CD14-positive monocyte (primary cell): ENCODE data around the gene ALOX12B. TPM values are rescaled to one million over a fixed set of nuclear protein-coding genes. Genes with fewer than 3 reads are reported as not detected.
A peak's percentile ranks its signal among the peaks of the same experiment; 100 is the strongest.

Experiments used
- DNase-seq, 3 donors: peaks; one replicate each; pipeline ENCODE4 v3.0.0-alpha.2; 2011 to 2022
- H2AFZ ChIP-seq: 2 replicates; pipeline ENCODE4 v1.6.0; 2012; ENCODE audit warnings: mild to moderate bottlenecking, low read depth, low read length, inconsistent platforms; ENCODE audit not compliant: insufficient read depth, poor library complexity, severe bottlenecking
- H3K27ac ChIP-seq, 2 donors: 1 replicate in 1 of 2; 2 replicates in 1 of 2; pipeline ENCODE4 v1.5.1; 2012 to 2013; ENCODE audit warnings: low read length in 2 of 2, control low read depth in 1 of 2, inconsistent platforms in 1 of 2, low read depth in 1 of 2, mild to moderate bottlenecking in 1 of 2
- H3K27me3 ChIP-seq, 2 donors: one replicate each; pipeline versions ENCODE4 v1.6.0 to v1.6.1; 2011 to 2013; ENCODE audit warnings: low read length in 2 of 2; ENCODE audit not compliant: control insufficient read depth in 2 of 2, insufficient read depth in 2 of 2
- H3K36me3 ChIP-seq, 2 donors: replicated peaks in 1 of 2; 1 replicate in 1 of 2; 2 replicates in 1 of 2; pipeline versions ENCODE4 v1.5.1 to v1.6.1; 2012 to 2013; ENCODE audit warnings: low read length in 2 of 2, control low read depth in 1 of 2, inconsistent platforms in 1 of 2, mild to moderate bottlenecking in 1 of 2; ENCODE audit not compliant: insufficient read depth in 2 of 2, control insufficient read depth in 1 of 2
- H3K4me1 ChIP-seq, 2 donors: 1 replicate in 1 of 2; 2 replicates in 1 of 2; pipeline versions ENCODE4 v1.5.1 to v1.6.1; 2012 to 2013; ENCODE audit warnings: low read length in 2 of 2, control low read depth in 1 of 2, inconsistent platforms in 1 of 2, mild to moderate bottlenecking in 1 of 2, moderate library complexity in 1 of 2; ENCODE audit not compliant: insufficient read depth in 2 of 2, control insufficient read depth in 1 of 2
- H3K4me2 ChIP-seq: replicated peaks from 2 replicates; pipeline ENCODE3; 2012; ENCODE audit warnings: low read length, moderate library complexity, mild to moderate bottlenecking; ENCODE audit not compliant: poor library complexity, severe bottlenecking; ENCODE audit errors: extremely low read depth
- H3K4me3 ChIP-seq, 3 experiments: fragments of 200-600 bp in 1 of 3; sonication (generic) in 1 of 3; replicated peaks in 1 of 3; 1 replicate in 2 of 3; 2 replicates in 1 of 3; pipeline ENCODE4 v1.5.1; 2011 to 2013; ENCODE audit warnings: low read length in 3 of 3, mild to moderate bottlenecking in 3 of 3, control low read depth in 2 of 3, low read depth in 2 of 3, inconsistent platforms in 1 of 3, moderate library complexity in 1 of 3
- H3K79me2 ChIP-seq: 2 replicates; pipeline ENCODE4 v1.6.0; 2012; ENCODE audit warnings: mild to moderate bottlenecking, control low read depth, inconsistent platforms, low read length, moderate library complexity; ENCODE audit not compliant: insufficient read depth
- H3K9ac ChIP-seq: 2 replicates; pipeline ENCODE4 v1.6.0; 2017; ENCODE audit warnings: low read length, mild to moderate bottlenecking; ENCODE audit not compliant: insufficient read depth, poor library complexity, severe bottlenecking
- H3K9me3 ChIP-seq, 2 donors: replicated peaks in 1 of 2; 1 replicate in 1 of 2; 2 replicates in 1 of 2; pipeline versions ENCODE4 v1.5.1 to v1.6.1; 2012 to 2013; ENCODE audit warnings: low read length in 2 of 2, control low read depth in 1 of 2; ENCODE audit not compliant: control insufficient read depth in 1 of 2, insufficient read depth in 1 of 2
- H4K20me1 ChIP-seq: 2 replicates; pipeline ENCODE4 v1.6.0; 2012; ENCODE audit warnings: mild to moderate bottlenecking, low read length, control low read depth, moderate library complexity; ENCODE audit not compliant: insufficient read depth
- H3K27ac Mint-ChIP-seq, 7 donors: one replicate each; pipeline ENCODE4 v1.8.0; 2020; ENCODE audit warnings: mild to moderate bottlenecking in 7 of 7, mixed read lengths in 7 of 7, moderate library complexity in 6 of 7, inconsistent platforms in 2 of 7
- H3K27me3 Mint-ChIP-seq, 3 donors: one replicate each; pipeline ENCODE4 v1.8.0; 2021 to 2022; ENCODE audit warnings: low read depth in 3 of 3, mild to moderate bottlenecking in 3 of 3, mixed read lengths in 3 of 3, moderate library complexity in 3 of 3, inconsistent platforms in 1 of 3
- H3K36me3 Mint-ChIP-seq, 2 donors: one replicate each; pipeline ENCODE4 v1.8.0; 2020; ENCODE audit warnings: mixed read lengths in 2 of 2, inconsistent platforms in 1 of 2, mild to moderate bottlenecking in 1 of 2
- H3K4me1 Mint-ChIP-seq: one replicate; pipeline ENCODE4 v1.8.0; 2020; ENCODE audit warnings: mild to moderate bottlenecking, mixed read lengths
- H3K4me3 Mint-ChIP-seq, 2 donors: one replicate each; pipeline ENCODE4 v1.8.0; 2020; ENCODE audit warnings: mild to moderate bottlenecking in 2 of 2, mixed read lengths in 2 of 2, moderate library complexity in 1 of 2
- H3K9me3 Mint-ChIP-seq, 7 donors: one replicate each; pipeline ENCODE4 v1.8.0; 2020 to 2022; ENCODE audit warnings: mixed read lengths in 7 of 7, mild to moderate bottlenecking in 6 of 7, moderate library complexity in 6 of 7, inconsistent platforms in 2 of 7
- CTCF ChIP-seq: fragments of 200-600 bp; IDR thresholded peaks from one replicate; pipeline ENCODE4 v1.8.0; 2022; ENCODE audit warnings: antibody characterized with exemption, mild to moderate bottlenecking
- WGBS: methylation state at CpG from one replicate; pipeline ENCODE4 v1.1.5; 2013; ENCODE audit warnings: missing lambda C conversion rate; ENCODE audit not compliant: insufficient coverage; 5-methylcytosine and 5-hydroxymethylcytosine counted together
- intact Hi-C, 2 donors: fragments of 100-400 bp; cut with micrococcal nuclease; formaldehyde crosslinking; loops; one replicate each; pipeline versions ENCODE4 v1.15.0 to v1.15.1; 2023
- polyA plus RNA-seq, 3 donors: library from polyadenylated mRNA; depleted of rRNA in 1 of 3; unstranded in 2 of 3; stranded (reverse) in 1 of 3; fragments of 300-500 nt in 2 of 3; fragments of >200 nt in 1 of 3; fragmentation: Illumina TruSeq in 2 of 3; gene quantifications; 1 replicate in 2 of 3; 2 replicates in 1 of 3; pipeline ENCODE4 v1.2.3, GENCODE V29; 2012 to 2021

ALOX12B gene
- polyA plus RNA-seq, 3 donors, result not detected

GRCh38 chr17:8116776-8117175 is 29.3 kb upstream of the ALOX12B start:
- Mint-ChIP-seq H3K27me3 (peaks cover 65 to 88% (median 79%) of the 10 kb centered on the region in 3 donors), H3K9me3 (peaks cover 0 to 16% (median 9%) of the 10 kb centered on the region in 7 donors), H3K4me3 (peak overlapping the region in 1 of 2 donors; percentile 93), H3K36me3 (peaks cover 0 to 4% of the 10 kb centered on the region in 2 donors), H3K27ac (no peak overlapping the region), H3K4me1 (peaks cover 41% of the 10 kb centered on the region)
- H4K20me1 ChIP-seq, result peaks cover 8% of the 10 kb centered on the region
- H3K4me2 ChIP-seq, result no peak overlapping the region
- no peak for TF ChIP-seq CTCF
- peaks cover 26 to 64% of the 10 kb centered on the region in 2 donors for H3K27me3 ChIP-seq
- peak overlapping the region in 1 of 3 experiments; percentile 77 for H3K4me3 ChIP-seq
- no peak overlapping the region for H3K9ac ChIP-seq
- H2AFZ ChIP-seq, result no peak overlapping the region
- no peak overlapping the region for H3K27ac ChIP-seq
- no peaks in the 10 kb centered on the region for H3K9me3 ChIP-seq
- no peaks in the 10 kb centered on the region for H3K79me2 ChIP-seq
- intact Hi-C loops, result loop anchor here in 1 of 2 donors (2.0 to 5.0 kb wide), 2 partner anchors 22 to 106 kb away; no protein-coding TSS in a partner anchor
- 65% methylated on average over 18 of the region's 18 CpGs for WGBS
- H3K36me3 ChIP-seq, result no peaks in the 10 kb centered on the region
- DNase-seq, result no peak
- H3K4me1 ChIP-seq, result peaks cover 34 to 47% of the 10 kb centered on the region in 2 donors

GRCh38 chr17:8110907-8111306 is 23.4 kb upstream of the ALOX12B start:
- H3K9me3 ChIP-seq, result no peaks in the 10 kb centered on the region
- no peaks in the 10 kb centered on the region for H4K20me1 ChIP-seq
- no peak for TF ChIP-seq CTCF
- no peak overlapping the region for H3K27ac ChIP-seq
- H3K36me3 ChIP-seq, result no peaks in the 10 kb centered on the region
- Mint-ChIP-seq H3K4me3 (peak overlapping the region in 1 of 2 donors; percentile 54), H3K9me3 (peaks cover 0 to 4% (median 1%) of the 10 kb centered on the region in 7 donors), H3K36me3 (no peaks in the 10 kb centered on the region), H3K27ac (peak overlapping the region in 1 of 7 donors; percentile 40), H3K27me3 (peaks cover 41 to 68% (median 46%) of the 10 kb centered on the region in 3 donors), H3K4me1 (peaks cover 9% of the 10 kb centered on the region)
- H3K4me2 ChIP-seq, result no peak overlapping the region
- H3K4me3 ChIP-seq, result no peak overlapping the region
- peaks cover 8 to 45% of the 10 kb centered on the region in 2 donors for H3K27me3 ChIP-seq
- no peak overlapping the region for H3K9ac ChIP-seq
- WGBS, result 96% methylated on average over 6 of the region's 6 CpGs
- no peaks in the 10 kb centered on the region for H3K79me2 ChIP-seq
- intact Hi-C loops, result loop anchor here (2.0 to 5.0 kb wide), 2 partner anchors 49 to 50 kb away; no protein-coding TSS in a partner anchor
- no peak overlapping the region for H2AFZ ChIP-seq
- no peak for DNase-seq
- H3K4me1 ChIP-seq, result peaks cover 9 to 11% of the 10 kb centered on the region in 2 donors
